ENCODE results near the gene CLCA2.

Gene CLCA2

GRCh38 chr1:86434059-86434458, 10.1 kb downstream of the CLCA2 start:
- peaks cover 14% of the 10 kb centered on the region for H3K4me1 ChIP-seq (ENCODE audit: control insufficient read depth, insufficient read depth, low read length)
- no peak overlapping the region for H3K4me3 ChIP-seq (ENCODE audit: low read length)
- no peaks in the 10 kb centered on the region for H3K36me3 ChIP-seq (ENCODE audit: insufficient read depth, low read length)
- H3K9me3 ChIP-seq (replicated peaks; ENCODE audit: low read length) = no peaks in the 10 kb centered on the region
- H3K9ac ChIP-seq (ENCODE audit: low read depth, low read length) = no peak overlapping the region
- H3K4me2 ChIP-seq (ENCODE audit: low read length) = no peak overlapping the region
- peaks cover 4% of the 10 kb centered on the region for H3K27me3 ChIP-seq (ENCODE audit: control insufficient read depth, insufficient read depth, low read length)

- peaks cover 8% of the 10 kb centered on the region for H3K27me3 ChIP-seq (ENCODE audit: control insufficient read depth, insufficient read depth, low read length)
- no peaks in the 10 kb centered on the region for H3K9me3 ChIP-seq (replicated peaks; ENCODE audit: low read length)
- no peak overlapping the region for H3K4me3 ChIP-seq (ENCODE audit: low read length)
- peaks cover 2% of the 10 kb centered on the region for H3K4me1 ChIP-seq (ENCODE audit: control insufficient read depth, insufficient read depth, low read length)
- no peaks in the 10 kb centered on the region for H3K36me3 ChIP-seq (ENCODE audit: insufficient read depth, low read length)
- no peak overlapping the region for H3K9ac ChIP-seq (ENCODE audit: low read depth, low read length)
- H3K4me2 ChIP-seq (ENCODE audit: low read length) = no peak overlapping the region
These were observed 11.4 kb downstream of the CLCA2 start for GRCh38 chr1:86435327-86435726.

- peaks cover 8% of the 10 kb centered on the region for H3K27me3 ChIP-seq (ENCODE audit: control insufficient read depth, insufficient read depth, low read length)
- H3K4me2 ChIP-seq (ENCODE audit: low read length) = no peak overlapping the region
- H3K4me3 ChIP-seq (ENCODE audit: low read length) = no peak overlapping the region
- no peaks in the 10 kb centered on the region for H3K4me1 ChIP-seq (ENCODE audit: control insufficient read depth, insufficient read depth, low read length)
- no peaks in the 10 kb centered on the region for H3K36me3 ChIP-seq (ENCODE audit: insufficient read depth, low read length)
- no peak overlapping the region for H3K9ac ChIP-seq (ENCODE audit: low read depth, low read length)
- no peaks in the 10 kb centered on the region for H3K9me3 ChIP-seq (replicated peaks; ENCODE audit: low read length)
These were observed 12.1 kb downstream of the CLCA2 start for GRCh38 chr1:86436041-86436440.

- H3K4me2 ChIP-seq (ENCODE audit: low read length) = no peak overlapping the region
- no peak overlapping the region for H3K4me3 ChIP-seq (ENCODE audit: low read length)
- H3K4me1 ChIP-seq (ENCODE audit: control insufficient read depth, insufficient read depth, low read length) = no peaks in the 10 kb centered on the region
- H3K27me3 ChIP-seq (ENCODE audit: control insufficient read depth, insufficient read depth, low read length) = peaks cover 8% of the 10 kb centered on the region
- no peaks in the 10 kb centered on the region for H3K9me3 ChIP-seq (replicated peaks; ENCODE audit: low read length)
- H3K9ac ChIP-seq (ENCODE audit: low read depth, low read length) = no peak overlapping the region
- no peaks in the 10 kb centered on the region for H3K36me3 ChIP-seq (ENCODE audit: insufficient read depth, low read length)
These were observed 17.6 kb downstream of the CLCA2 start for GRCh38 chr1:86441581-86441980.

- no peak overlapping the region for H3K9ac ChIP-seq (ENCODE audit: low read depth, low read length)
- H3K36me3 ChIP-seq (ENCODE audit: insufficient read depth, low read length) = no peaks in the 10 kb centered on the region
These were observed 18.0 kb downstream of the CLCA2 start for GRCh38 chr1:86441997-86442396.

GRCh38 chr1:86445919-86446318, 21.9 kb downstream of the CLCA2 start:
- H3K4me1 ChIP-seq (ENCODE audit: control insufficient read depth, insufficient read depth, low read length) = no peaks in the 10 kb centered on the region
- H3K36me3 ChIP-seq (ENCODE audit: insufficient read depth, low read length) = no peaks in the 10 kb centered on the region
- no peak overlapping the region for H3K4me2 ChIP-seq (ENCODE audit: low read length)

More at GRCh38 chr1:86441997-86442396, 18.0 kb downstream of the CLCA2 start:
- no peaks in the 10 kb centered on the region for H3K4me1 ChIP-seq (ENCODE audit: control insufficient read depth, insufficient read depth, low read length)
- H3K4me3 ChIP-seq (ENCODE audit: low read length) = no peak overlapping the region
- peaks cover 8% of the 10 kb centered on the region for H3K27me3 ChIP-seq (ENCODE audit: control insufficient read depth, insufficient read depth, low read length)
- H3K4me2 ChIP-seq (ENCODE audit: low read length) = no peak overlapping the region
- no peaks in the 10 kb centered on the region for H3K9me3 ChIP-seq (replicated peaks; ENCODE audit: low read length)

GRCh38 chr1:86447198-86447790, 23.3 kb downstream of the CLCA2 start:
- H3K27me3 ChIP-seq (ENCODE audit: control insufficient read depth, insufficient read depth, low read length) = no peaks in the 10 kb centered on the region
- no peaks in the 10 kb centered on the region for H3K9me3 ChIP-seq (replicated peaks; ENCODE audit: low read length)
- no peaks in the 10 kb centered on the region for H3K4me1 ChIP-seq (ENCODE audit: control insufficient read depth, insufficient read depth, low read length)
- no peak overlapping the region for H3K4me3 ChIP-seq (ENCODE audit: low read length)
- no peak overlapping the region for H3K9ac ChIP-seq (ENCODE audit: low read depth, low read length)
- H3K4me2 ChIP-seq (ENCODE audit: low read length) = no peak overlapping the region
- H3K36me3 ChIP-seq (ENCODE audit: insufficient read depth, low read length) = no peaks in the 10 kb centered on the region

More at GRCh38 chr1:86445919-86446318, 21.9 kb downstream of the CLCA2 start:
- no peak overlapping the region for H3K4me3 ChIP-seq (ENCODE audit: low read length)
- no peaks in the 10 kb centered on the region for H3K27me3 ChIP-seq (ENCODE audit: control insufficient read depth, insufficient read depth, low read length)
- H3K9ac ChIP-seq (ENCODE audit: low read depth, low read length) = no peak overlapping the region
- H3K9me3 ChIP-seq (replicated peaks; ENCODE audit: low read length) = no peaks in the 10 kb centered on the region

- H3K4me2 ChIP-seq (ENCODE audit: low read length) = no peak overlapping the region
- H3K36me3 ChIP-seq (ENCODE audit: insufficient read depth, low read length) = no peaks in the 10 kb centered on the region
- no peaks in the 10 kb centered on the region for H3K4me1 ChIP-seq (ENCODE audit: control insufficient read depth, insufficient read depth, low read length)
- H3K4me3 ChIP-seq (ENCODE audit: low read length) = no peak overlapping the region
- H3K9ac ChIP-seq (ENCODE audit: low read depth, low read length) = no peak overlapping the region
- no peaks in the 10 kb centered on the region for H3K27me3 ChIP-seq (ENCODE audit: control insufficient read depth, insufficient read depth, low read length)
- H3K9me3 ChIP-seq (replicated peaks; ENCODE audit: low read length) = no peaks in the 10 kb centered on the region
These were observed 24.7 kb downstream of the CLCA2 start for GRCh38 chr1:86448670-86449069.

- Histone ChIP-seq H3K27me3 (ENCODE audit: control insufficient read depth, insufficient read depth, low read length) (no peaks in the 10 kb centered on the region), H3K4me1 (ENCODE audit: control insufficient read depth, insufficient read depth, low read length) (no peaks in the 10 kb centered on the region), H3K36me3 (ENCODE audit: insufficient read depth, low read length) (no peaks in the 10 kb centered on the region), H3K4me3 (ENCODE audit: low read length) (no peak overlapping the region), H3K9me3 (replicated peaks; ENCODE audit: low read length) (no peaks in the 10 kb centered on the region), H3K9ac (ENCODE audit: low read depth, low read length) (no peak overlapping the region), H3K4me2 (ENCODE audit: low read length) (no peak overlapping the region)
These were observed 25.1 kb downstream of the CLCA2 start for GRCh38 chr1:86449103-86449502.

GRCh38 chr1:86450847-86451246, 26.9 kb downstream of the CLCA2 start:
- no peaks in the 10 kb centered on the region for H3K4me1 ChIP-seq (ENCODE audit: control insufficient read depth, insufficient read depth, low read length)
- H3K4me3 ChIP-seq (ENCODE audit: low read length) = no peak overlapping the region
- no peak overlapping the region for H3K9ac ChIP-seq (ENCODE audit: low read depth, low read length)
- H3K27me3 ChIP-seq (ENCODE audit: control insufficient read depth, insufficient read depth, low read length) = peaks cover 1% of the 10 kb centered on the region
- no peak overlapping the region for H3K4me2 ChIP-seq (ENCODE audit: low read length)
- H3K9me3 ChIP-seq (replicated peaks; ENCODE audit: low read length) = no peaks in the 10 kb centered on the region
- H3K36me3 ChIP-seq (ENCODE audit: insufficient read depth, low read length) = no peaks in the 10 kb centered on the region

- no peak overlapping the region for H3K4me2 ChIP-seq (ENCODE audit: low read length)
- no peak overlapping the region for H3K4me3 ChIP-seq (ENCODE audit: low read length)
These were observed 29.7 kb downstream of the CLCA2 start for GRCh38 chr1:86453664-86454063.

GRCh38 chr1:86455073-86455472, 31.1 kb downstream of the CLCA2 start:
- Histone ChIP-seq H3K4me1 (ENCODE audit: control insufficient read depth, insufficient read depth, low read length) (no peaks in the 10 kb centered on the region), H3K27me3 (ENCODE audit: control insufficient read depth, insufficient read depth, low read length) (peaks cover 5% of the 10 kb centered on the region), H3K36me3 (ENCODE audit: insufficient read depth, low read length) (no peaks in the 10 kb centered on the region), H3K4me3 (ENCODE audit: low read length) (no peak overlapping the region), H3K9me3 (replicated peaks; ENCODE audit: low read length) (no peaks in the 10 kb centered on the region), H3K4me2 (ENCODE audit: low read length) (no peak overlapping the region), H3K9ac (ENCODE audit: low read depth, low read length) (no peak overlapping the region)

More at GRCh38 chr1:86453664-86454063, 29.7 kb downstream of the CLCA2 start:
- no peaks in the 10 kb centered on the region for H3K36me3 ChIP-seq (ENCODE audit: insufficient read depth, low read length)
- no peak overlapping the region for H3K9ac ChIP-seq (ENCODE audit: low read depth, low read length)
- no peaks in the 10 kb centered on the region for H3K4me1 ChIP-seq (ENCODE audit: control insufficient read depth, insufficient read depth, low read length)
- no peaks in the 10 kb centered on the region for H3K9me3 ChIP-seq (replicated peaks; ENCODE audit: low read length)
- peaks cover 5% of the 10 kb centered on the region for H3K27me3 ChIP-seq (ENCODE audit: control insufficient read depth, insufficient read depth, low read length)

All from skeletal muscle satellite cell (primary cell).